ENCODE measurements around the gene BABAM2.

The BABAM2 gene

DNA sequence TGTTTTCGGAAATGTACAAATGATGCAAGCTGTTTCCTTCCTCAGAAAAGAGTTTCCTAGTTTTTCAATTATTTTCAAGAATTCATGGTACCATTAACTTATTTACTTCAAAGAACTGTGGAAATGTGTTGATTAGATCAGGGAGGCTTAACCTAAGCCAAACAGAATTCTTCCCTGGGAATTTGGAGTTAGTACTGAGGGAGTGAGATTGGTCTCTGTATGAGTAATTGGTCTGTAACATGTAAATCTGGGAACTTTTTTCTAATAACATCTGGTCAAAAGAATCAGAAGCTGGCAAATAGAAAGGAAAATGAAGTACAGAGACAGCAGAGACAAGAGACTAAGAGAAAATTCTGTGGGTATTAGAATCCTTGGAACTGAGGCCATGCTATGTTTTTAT is 145.8 kb downstream of the BABAM2 start:
- no peak for DNase-seq

DNA sequence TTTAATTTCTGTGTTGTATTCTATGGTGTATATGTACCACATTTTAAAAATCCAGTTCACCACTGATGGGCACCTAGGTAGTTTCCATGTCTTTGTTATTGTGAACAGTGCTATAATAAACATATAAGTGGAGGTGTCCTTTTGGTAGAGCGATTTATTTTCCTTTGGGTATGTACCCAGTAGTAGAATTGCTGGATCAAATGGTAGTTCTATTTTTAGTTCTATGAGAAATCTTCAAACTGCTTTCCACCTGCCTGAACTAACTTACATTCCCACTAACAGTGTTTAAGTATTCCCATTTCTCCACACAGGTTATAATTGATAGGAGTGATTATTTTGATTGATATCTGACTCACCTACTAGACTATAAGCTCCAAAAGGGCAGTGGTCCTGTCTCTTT is 148.2 kb downstream of the BABAM2 start:
- DNase-seq = no peak

DNA sequence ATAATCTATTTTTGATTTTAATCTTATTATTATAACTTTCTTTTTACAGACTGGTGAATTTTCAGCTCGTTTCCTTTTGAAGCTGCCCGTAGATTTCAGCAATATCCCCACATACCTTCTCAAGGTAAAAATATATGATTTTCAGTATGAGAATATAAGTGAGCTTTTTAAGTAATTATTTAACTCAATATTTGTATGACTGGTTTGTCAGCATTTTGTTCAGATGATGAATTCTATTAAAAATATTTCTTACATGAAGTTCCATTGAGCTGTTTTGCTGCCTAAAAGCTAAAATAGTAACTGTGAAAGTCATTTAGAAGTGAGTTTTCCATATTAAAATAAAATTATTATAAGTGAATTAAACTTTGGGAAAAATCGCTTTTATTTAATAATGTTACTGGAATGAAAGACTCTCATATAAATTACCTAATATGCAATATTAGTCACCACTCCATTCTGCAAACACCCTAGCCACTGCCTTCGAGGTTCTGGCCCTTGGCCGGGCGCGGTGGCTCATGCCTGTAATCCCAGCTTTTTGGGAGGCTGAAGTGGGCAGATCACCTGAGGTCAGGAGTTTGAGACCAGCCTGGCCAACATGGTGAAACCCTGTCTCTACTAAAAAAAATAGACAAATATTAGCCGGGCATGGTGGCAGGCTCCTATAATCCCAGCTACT is 155.3 kb downstream of the BABAM2 start:
- no peak for DNase-seq

DNA sequence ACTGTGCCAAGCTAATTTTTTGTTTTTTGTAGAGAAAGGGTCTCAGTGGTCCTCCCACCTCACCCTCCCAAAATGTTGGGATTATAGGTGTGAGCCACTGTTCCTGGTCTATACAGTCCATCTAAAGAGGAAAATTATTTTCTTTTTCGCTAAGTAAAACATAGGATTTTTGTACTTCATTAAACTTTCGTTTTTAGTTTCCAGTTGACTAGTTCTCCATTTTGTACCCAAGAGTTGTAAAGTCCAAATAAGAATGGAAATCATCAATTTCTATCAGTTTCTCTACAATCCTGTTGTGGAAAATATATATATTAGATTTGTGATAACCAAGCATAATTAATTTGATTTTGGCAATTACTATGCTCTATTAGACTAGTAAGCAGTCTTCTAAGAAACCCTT is 156.4 kb downstream of the BABAM2 start:
- no peak for DNase-seq

DNA sequence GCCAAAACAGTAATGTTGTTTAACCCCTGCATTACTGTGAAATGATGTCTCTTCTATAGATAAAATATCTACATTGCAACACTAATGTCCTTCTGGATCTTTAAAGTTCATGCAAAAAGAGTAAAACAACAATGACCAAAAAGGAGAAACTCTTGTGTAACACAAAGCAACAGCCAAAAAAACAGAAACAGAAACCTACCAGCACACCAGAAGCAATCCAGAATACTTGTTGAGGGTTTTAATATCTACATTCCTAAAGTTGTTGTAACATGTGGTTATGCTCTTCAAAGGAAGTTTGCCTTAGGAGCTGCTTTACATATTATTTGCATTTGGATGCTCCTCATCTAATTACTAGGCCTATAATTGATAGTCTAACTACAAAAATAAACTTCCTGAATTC is 157.2 kb downstream of the BABAM2 start:
- no peak for DNase-seq

DNA sequence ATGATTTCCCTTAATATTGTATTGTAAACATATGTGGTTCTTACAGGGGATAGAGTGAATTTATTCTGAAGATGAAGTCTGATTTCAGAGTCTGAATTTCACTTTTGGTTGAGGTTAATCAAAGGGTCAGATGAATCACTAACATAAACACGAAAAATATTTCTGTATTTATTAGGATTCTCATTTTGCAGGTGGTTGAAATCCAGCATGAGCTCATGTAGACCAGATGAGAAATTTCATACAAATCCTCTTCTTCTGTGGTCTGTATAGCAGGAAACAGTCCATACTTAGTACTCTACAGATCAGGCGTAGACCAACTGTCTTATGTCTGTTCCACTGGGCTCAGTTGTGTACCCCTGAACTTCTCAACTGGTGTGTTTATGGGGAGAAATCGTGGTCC is 157.8 kb downstream of the BABAM2 start:
- DNase-seq = no peak

DNA sequence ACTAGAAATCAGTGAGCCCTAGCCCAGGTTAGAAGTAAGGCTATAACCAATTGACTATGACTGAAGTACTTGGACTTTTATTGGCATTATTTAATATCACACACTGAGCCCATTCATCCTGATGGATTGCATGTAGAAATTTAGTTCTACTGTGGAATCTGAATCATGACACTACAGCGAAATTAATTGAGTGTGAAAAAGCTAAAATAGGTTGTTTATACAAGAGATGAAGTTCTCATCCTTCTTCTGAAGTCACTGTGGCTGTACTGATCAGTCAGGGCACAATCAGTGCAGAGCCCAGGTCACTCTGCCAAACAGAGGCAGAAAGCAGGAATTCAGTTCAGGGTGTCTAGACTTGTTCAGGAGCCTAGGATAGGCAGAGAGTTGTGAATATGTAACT is 158.9 kb downstream of the BABAM2 start:
- no peak for DNase-seq

DNA sequence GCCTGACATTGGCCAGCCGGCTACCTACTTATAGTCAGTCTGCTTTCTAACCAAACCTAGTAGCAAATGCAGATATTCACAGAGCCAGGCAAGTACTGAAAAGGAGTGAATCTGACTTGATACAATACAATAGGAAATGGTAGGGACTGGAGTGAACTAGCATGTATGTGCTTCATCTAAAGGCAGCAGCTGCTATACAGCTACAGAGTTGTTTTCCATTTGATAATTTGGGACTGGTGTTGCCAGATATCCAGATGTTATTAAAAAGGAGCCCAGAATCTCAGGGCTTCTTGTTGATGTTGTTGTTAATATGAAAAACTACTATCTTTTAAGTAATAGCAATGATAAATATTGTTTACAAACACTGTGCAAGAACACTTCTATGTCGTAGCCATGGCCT is 159.4 kb downstream of the BABAM2 start:
- DNase-seq = no peak

DNA sequence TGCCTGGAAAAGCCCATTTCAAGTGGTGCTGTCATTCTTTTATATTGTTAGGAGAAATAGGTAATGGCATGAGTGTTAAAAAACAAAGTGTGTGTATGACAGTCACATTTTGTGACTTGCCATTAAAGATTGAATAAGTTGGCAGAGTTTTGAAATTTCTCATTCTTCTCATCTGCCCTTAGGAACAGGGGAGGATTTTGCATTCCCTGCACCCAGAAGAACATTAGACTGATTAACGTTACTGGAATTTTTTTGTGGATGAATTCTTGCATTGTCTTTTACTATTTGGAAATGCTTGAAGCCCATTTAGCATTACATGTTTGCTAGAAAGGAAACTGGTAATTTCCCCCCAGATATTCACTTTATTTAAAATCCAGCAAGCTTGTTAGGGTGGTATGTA is 162.2 kb downstream of the BABAM2 start:
- DNase-seq = no peak

DNA sequence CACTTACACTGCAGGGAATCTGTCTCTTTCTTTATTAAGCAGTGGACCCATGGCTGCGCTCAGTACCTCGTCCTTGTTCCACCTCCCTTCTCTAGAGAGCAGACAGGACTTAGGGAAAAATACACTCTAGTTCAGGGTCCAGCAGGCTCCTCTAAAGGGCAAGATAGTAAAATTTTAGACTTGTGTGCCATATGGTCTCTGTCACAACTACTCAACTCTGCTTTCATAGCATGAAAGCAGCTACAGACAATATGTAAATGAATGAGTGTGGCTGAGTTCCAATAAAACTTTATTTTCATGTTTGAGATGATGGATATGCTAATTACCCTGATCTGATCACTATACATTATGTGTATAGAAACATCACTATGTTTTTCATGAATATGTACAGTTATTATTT is 163.1 kb downstream of the BABAM2 start:
- no peak for DNase-seq

DNA sequence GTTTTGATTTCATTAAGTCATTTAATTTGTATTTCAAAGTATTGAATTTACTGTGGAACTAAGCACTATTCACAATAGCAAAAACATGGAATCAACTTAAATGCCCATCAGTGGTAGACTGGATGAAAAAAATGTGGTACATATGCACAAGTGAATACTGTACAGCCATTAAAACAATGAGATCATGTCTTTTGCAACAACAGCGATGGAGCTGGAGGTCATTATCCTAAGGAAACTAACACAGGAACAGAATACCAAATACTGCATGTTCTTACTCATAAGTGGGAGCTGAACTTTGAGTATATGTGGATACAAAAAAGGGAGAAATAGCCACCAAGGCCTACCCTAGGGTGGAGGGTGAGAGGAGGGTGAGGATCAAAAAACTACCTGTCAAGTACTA is 164.4 kb downstream of the BABAM2 start:
- DNase-seq = no peak

DNA sequence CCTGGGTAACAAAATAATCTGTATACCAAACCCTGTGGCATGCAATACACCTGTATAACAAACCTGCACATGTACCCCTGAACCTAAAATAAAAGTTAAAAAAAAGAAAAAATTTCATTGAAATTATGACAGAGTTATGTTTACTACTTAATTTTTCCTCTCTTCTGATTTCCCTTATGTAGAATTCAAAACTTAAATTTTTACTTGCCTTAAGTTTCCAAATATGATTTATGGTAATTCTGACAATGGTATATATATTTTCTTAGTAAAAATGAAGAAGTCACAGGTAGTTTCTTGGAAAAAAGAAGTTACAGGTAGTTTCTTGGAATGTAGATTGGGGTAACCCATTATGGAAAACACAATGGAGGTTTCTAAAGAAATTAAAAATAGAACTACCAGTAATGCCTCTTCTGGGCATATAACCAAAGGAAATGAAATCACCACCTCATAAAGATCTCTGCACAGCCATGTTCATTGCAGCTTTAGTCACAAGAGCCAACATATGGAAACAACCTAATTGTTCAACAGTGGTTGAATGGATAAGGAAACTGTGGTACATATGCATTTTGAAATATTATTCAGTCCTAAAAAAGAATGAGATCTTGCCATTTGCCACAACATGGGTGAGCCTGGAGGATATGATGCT is 164.9 kb downstream of the BABAM2 start:
- DNase-seq = no peak

DNA sequence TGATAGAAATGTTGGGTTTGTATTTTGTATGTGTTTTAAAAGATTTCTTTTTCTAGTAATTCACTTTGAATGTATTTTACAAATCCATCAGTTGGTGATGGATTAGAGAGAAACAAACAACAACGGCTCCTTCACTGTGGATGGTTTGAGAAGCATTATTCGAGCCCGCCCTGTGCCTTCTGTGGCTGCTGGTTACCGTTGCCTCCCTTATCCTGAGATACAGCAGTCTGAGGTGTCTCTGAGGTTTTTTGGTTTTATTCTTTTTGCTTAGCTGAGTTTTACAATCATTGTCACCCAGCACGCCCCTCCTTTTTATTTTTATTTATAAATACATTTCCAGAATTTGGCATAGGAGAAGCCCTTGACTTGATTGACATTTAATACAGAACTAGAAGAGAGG is 168.3 kb downstream of the BABAM2 start:
- no peak for DNase-seq

DNA sequence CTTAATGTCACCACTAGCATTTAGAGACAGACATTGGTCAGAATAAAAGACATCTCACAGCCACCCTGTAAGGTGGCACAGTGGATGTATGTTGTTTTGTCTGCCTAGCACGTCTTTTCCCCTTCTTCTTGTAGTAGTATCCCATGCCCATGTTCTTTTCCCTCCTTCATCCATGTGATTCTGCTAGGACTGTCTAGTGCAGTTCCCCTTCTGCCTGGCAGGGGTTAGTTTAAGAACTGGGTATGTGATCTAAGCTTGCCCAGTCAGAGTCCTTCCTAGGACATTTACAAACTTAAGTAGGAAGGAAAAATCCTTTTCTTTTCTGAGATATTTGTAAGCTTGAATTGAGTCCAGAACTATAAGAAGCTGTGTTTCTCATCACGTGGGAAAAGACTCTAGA is 172.3 kb downstream of the BABAM2 start:
- DNase-seq = no peak

DNA sequence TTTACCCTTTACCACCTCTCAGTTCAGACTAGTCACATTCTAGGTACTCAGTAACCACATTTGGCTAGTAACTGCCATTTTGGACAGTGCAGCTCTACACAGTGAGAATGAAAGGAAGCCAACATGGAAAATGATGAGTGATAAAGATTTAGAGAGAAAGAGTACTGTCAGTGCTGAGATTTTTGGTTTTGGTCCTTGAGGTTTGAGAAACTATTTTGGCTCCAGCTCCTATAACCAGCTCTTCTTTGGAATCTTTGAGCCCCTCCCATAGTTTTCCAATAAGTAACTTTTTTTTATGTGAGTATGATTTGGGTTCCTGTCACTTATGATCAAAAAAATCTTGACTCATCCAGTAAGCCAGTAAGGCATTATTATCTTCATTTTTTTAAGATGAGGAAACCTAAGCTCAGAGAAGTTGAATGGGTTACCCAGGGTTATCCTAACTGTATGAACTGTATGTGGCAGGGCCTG is 173.0 kb downstream of the BABAM2 start:
- DNase-seq = no peak

DNA sequence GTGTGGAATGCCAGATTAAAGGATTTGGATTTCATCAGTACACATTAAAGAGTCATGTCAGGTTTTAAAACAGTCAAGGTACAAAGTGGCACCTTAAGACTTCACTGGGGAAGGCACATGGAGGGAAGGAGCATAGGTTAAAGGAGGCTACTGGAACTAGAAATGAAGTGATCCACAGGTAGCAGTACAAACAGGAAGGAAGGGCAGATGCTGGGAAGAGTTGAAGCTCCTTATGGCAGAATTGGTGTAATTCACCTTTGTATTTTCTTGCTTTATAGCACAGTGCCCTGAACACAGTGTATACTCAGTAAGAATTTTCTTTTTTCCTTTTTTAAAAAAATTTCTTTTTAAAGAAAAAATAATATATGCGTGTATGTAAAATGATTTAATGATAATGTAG is 177.1 kb downstream of the BABAM2 start:
- no peak for DNase-seq

DNA sequence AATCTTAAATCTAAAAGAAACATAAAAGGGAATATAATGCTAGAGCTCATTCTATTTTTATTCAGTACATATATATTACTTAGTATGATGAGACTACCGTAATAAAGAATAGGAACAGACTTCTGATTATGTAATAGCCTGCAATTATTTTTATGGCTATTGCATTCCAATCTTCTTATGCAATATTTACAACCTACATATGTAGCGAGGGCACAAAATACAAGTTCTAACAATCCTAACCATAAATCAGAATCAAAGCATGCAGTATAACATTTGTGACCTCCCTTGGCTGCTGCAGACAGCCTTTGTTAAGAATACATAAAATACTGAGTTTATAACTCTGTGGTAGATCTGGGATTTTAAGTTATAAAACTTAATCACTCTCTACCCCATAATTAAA is 177.6 kb downstream of the BABAM2 start:
- no peak for DNase-seq

DNA sequence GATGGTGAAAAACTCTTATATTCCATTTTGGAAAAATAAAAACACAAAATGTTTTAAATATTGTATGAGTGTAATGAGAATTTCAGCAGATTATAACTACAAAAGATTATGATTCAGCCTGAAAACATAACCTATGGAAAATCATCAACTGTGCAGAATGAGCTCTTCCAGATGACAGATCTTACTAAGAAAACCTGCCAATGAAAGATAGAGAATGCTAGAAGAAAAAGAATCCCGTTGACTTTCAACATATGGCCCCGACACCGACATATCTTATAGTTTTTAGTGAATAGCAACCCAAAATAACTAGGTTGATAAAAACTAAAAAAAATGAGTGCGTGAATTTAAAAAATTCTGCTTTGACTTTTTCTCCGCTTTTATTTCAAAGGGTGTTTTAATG is 178.0 kb downstream of the BABAM2 start:
- DNase-seq = no peak

DNA sequence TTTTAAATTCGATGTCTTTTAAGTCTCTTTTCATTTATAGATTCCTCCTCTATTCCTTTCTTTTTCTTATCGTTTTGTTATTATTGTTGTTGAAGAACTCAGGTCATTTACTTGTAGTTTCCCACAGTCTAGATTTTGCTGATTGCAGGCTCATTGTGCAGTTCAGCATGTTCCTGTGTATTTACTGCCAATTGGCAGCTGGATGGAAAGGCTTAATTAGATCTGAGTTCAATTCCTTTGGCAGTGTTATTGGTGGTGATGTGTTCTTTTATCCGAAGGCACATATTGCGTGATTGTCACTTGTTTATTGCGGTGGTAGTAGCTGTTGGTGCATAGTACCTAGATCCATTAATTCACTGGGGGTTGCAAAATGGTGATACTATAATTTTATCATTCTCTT is 180.7 kb downstream of the BABAM2 start:
- DNase-seq = no peak

DNA sequence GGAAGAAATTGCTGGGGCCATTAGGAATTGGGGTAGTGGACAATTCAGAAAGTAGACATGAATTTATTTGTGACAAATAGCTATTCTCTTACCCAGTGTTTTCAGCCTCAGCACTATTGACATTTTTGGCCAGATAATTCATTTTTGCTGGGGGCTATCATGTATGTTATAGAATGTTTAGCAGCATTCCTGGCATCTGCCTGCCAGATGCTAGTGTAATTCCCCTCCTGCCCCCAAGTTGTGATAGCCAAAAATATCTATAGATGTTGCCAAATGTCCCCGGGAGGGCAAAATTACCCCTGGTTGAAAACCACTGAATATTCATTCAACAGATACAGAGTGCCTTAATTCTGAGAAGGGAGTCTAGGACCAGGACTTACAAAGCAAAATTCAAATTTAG is 183.6 kb downstream of the BABAM2 start:
- DNase-seq = no peak

DNA sequence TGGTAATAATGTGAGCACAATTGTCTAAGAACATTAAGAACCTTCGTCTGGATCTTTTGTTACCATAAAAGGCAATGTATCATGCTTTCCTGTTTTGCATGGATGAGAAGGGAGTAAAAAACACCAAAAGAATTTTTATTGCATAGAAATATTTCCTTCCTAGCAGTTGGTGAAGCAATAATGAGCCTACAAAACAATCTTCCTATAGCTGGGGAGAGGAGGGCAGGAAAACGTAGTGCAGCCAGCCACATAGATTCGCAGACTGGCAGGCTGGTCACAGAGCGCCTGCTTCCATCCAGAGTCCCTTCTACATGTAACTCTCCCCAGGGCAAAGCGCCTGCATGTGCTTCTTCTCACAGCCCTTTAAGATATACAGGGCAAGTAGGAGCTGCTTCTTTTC is 190.4 kb downstream of the BABAM2 start:
- DNase-seq = no peak

DNA sequence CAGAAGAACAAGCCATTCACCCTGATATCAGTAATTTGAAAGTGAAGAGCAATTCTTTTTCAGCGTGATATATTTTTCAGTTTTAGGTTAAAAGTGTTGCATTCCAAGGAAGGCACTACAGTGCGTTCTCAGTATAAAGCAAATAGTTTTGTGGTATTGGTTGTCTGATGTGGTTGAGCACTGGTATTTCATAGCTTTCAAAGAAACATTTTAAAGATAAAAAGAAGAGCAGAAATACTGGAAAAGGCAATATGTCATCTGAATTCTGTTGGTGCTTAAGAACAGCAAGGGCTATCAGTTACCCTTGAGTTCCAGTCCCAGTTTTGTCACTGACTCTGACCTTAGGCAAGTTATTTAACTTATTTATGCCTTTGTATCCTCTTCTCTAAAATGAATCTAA is 191.6 kb downstream of the BABAM2 start:
- DNase-seq = no peak

DNA sequence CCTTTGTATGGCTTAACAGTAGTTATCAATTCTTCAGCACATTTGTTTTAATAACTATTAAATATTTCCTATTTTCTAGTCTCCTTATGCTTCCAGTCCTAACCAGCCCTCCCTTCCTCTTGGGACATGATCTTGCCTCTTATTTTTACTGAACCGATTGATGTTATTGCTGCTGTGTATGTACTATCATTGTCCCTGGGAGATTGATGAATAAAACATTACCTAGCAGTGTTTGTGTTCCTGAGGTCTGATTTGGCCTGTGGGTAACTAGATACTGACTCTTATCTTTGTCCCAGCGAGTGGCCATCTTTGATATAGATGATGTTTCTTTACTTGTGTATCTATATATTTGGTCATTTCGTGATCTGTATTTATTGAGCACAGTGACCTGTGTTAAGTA is 192.9 kb downstream of the BABAM2 start:
- DNase-seq = no peak

DNA sequence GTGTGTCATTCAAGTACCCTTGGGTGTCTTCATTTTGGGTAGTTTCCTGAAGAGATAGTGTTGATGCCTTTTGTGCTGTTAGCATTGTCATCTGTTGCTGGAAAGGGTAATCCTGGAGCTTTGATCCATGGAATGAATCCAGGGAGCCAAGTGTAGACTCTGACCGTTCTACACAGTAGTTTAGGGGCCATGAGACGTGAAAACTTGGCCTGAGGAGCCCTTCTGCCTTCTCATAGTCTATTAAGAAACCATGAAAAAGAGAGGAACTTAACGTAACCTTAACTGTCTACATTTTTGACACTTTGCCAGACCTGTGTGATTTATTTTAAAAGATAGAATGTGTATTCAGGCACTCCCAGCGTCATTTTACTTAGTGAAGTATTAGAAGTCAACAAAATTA is 194.0 kb downstream of the BABAM2 start:
- DNase-seq = no peak

DNA sequence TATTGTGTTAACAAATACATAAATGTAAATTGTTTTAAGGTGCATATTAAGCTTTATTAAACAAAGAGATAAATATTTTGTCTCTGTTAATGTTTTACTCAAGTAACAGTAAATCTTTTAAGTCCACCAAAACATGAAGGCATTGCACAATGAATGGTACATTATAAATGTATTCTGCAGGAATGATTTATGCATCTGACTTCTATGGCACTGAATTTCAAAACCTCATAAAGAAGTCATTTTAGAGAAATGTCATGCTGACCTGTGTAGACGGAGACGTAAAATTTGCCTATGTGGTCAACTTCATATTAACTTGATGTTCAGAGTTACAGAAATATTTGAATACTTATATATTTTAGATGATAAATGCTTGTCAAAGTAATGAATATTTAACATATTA is 194.7 kb downstream of the BABAM2 start:
- DNase-seq = no peak

Data from T1000 (cell line).